ENCODE data around the gene DSCAM.

- TF ChIP-seq CTCF (IDR thresholded peaks at IDR 0.05 in 4 of 5, conservative IDR thresholded peaks at IDR 0.05 in 1 of 5) (no peak), POLR2A (IDR thresholded peaks at IDR 0.05) (no peak)
Observed at GRCh38 chr21:40294345-40294744, 552.6 kb downstream of the DSCAM start.
